Measurements from ENCODE around the gene DSCAML1.

DNA sequence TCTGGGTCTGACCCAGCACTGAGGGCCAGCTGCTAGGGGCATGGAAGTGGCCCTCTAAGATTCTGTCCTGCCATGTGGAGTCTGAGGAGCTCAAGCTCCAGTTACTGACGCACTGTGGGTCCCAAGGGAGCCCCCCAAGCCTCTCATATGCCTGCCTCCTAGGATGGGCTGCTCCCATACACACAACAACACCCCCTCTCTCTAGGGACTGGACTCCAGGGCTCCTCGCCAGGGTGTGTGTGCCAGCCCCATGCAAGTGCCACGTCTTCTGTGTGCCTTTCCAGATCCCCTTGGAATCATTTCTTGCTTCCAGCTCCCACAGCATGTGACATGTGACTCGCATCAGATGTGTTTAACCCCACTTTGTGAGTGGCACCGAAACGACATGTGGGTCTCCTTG, 234.9 kb downstream of the DSCAML1 start:
- TF ChIP-seq TP53 (CRISPR knock-in tag; IDR thresholded peaks at IDR 0.05) (no peak), FOXJ3 (CRISPR knock-in tag; IDR thresholded peaks at IDR 0.05; ENCODE audit: borderline replicate concordance) (no peak), ZNF232 (CRISPR knock-in tag; IDR thresholded peaks at IDR 0.05) (no peak), SMAD3 (CRISPR knock-in tag; IDR thresholded peaks at IDR 0.05; ENCODE audit: borderline replicate concordance) (no peak), JUN (CRISPR knock-in tag; IDR thresholded peaks at IDR 0.05) (no peak), ZNF423 (CRISPR knock-in tag; IDR thresholded peaks at IDR 0.05) (no peak)
- TF ChIP-seq, protein P1, sequence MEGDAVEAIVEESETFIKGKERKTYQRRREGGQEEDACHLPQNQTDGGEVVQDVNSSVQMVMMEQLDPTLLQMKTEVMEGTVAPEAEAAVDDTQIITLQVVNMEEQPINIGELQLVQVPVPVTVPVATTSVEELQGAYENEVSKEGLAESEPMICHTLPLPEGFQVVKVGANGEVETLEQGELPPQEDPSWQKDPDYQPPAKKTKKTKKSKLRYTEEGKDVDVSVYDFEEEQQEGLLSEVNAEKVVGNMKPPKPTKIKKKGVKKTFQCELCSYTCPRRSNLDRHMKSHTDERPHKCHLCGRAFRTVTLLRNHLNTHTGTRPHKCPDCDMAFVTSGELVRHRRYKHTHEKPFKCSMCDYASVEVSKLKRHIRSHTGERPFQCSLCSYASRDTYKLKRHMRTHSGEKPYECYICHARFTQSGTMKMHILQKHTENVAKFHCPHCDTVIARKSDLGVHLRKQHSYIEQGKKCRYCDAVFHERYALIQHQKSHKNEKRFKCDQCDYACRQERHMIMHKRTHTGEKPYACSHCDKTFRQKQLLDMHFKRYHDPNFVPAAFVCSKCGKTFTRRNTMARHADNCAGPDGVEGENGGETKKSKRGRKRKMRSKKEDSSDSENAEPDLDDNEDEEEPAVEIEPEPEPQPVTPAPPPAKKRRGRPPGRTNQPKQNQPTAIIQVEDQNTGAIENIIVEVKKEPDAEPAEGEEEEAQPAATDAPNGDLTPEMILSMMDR (IDR thresholded peaks at IDR 0.05) = no peak
- TF ChIP-seq, protein P2, sequence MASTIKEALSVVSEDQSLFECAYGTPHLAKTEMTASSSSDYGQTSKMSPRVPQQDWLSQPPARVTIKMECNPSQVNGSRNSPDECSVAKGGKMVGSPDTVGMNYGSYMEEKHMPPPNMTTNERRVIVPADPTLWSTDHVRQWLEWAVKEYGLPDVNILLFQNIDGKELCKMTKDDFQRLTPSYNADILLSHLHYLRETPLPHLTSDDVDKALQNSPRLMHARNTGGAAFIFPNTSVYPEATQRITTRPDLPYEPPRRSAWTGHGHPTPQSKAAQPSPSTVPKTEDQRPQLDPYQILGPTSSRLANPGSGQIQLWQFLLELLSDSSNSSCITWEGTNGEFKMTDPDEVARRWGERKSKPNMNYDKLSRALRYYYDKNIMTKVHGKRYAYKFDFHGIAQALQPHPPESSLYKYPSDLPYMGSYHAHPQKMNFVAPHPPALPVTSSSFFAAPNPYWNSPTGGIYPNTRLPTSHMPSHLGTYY (CRISPR knock-in tag; IDR thresholded peaks at IDR 0.05) = no peak
- TF ChIP-seq, protein P3, sequence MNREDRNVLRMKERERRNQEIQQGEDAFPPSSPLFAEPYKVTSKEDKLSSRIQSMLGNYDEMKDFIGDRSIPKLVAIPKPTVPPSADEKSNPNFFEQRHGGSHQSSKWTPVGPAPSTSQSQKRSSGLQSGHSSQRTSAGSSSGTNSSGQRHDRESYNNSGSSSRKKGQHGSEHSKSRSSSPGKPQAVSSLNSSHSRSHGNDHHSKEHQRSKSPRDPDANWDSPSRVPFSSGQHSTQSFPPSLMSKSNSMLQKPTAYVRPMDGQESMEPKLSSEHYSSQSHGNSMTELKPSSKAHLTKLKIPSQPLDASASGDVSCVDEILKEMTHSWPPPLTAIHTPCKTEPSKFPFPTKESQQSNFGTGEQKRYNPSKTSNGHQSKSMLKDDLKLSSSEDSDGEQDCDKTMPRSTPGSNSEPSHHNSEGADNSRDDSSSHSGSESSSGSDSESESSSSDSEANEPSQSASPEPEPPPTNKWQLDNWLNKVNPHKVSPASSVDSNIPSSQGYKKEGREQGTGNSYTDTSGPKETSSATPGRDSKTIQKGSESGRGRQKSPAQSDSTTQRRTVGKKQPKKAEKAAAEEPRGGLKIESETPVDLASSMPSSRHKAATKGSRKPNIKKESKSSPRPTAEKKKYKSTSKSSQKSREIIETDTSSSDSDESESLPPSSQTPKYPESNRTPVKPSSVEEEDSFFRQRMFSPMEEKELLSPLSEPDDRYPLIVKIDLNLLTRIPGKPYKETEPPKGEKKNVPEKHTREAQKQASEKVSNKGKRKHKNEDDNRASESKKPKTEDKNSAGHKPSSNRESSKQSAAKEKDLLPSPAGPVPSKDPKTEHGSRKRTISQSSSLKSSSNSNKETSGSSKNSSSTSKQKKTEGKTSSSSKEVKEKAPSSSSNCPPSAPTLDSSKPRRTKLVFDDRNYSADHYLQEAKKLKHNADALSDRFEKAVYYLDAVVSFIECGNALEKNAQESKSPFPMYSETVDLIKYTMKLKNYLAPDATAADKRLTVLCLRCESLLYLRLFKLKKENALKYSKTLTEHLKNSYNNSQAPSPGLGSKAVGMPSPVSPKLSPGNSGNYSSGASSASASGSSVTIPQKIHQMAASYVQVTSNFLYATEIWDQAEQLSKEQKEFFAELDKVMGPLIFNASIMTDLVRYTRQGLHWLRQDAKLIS (CRISPR knock-in tag; IDR thresholded peaks at IDR 0.05; ENCODE audit: borderline replicate concordance) = no peak
- TF ChIP-seq, protein P4, sequence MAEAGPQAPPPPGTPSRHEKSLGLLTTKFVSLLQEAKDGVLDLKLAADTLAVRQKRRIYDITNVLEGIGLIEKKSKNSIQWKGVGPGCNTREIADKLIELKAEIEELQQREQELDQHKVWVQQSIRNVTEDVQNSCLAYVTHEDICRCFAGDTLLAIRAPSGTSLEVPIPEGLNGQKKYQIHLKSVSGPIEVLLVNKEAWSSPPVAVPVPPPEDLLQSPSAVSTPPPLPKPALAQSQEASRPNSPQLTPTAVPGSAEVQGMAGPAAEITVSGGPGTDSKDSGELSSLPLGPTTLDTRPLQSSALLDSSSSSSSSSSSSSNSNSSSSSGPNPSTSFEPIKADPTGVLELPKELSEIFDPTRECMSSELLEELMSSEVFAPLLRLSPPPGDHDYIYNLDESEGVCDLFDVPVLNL (CRISPR knock-in tag; IDR thresholded peaks at IDR 0.05; ENCODE audit: borderline replicate concordance, low read depth) = no peak
